ENCODE results near the gene ADNP.

ADNP gene

DNA sequence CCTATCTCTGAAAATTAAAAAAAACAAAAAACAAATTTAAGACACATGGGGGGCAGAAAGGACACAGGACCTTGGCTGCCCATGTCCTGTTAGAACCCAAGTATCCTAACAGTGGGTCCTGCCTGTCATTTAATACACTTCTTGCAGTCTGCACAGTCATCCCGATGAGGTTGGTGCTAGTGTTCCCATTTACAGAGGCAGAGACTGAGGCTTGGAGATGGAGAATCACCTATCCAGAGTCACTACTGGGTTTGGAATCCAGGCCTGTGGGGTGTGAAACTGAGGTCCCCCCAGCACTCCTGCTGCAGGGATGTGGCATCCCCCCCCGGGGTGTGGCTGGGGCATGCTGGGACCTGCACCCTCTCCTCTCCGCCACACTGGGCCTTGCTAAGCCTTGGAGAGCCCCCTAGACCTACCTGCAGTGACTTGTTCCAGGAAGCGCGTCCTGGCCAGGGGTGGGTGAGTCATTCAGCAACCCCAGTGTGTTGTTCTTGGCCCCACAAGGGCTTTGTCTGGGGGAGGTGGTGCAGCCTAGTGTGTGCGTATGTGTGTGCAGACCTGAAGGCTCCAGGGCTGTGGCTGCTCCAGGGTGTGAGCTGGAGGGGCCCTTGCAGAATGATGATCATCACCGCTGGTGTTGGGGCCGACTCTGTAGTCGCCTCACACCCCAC lies 86.7 kb downstream of the ADNP start:
- no peak for DNase-seq

- DNase-seq: no peak
These were observed 87.6 kb downstream of the ADNP start for GRCh38 chr20:50843331-50844276.

- DNase-seq: no peak
These were observed 88.4 kb downstream of the ADNP start for GRCh38 chr20:50842821-50843220.
